MM.1S (cell line): ENCODE data around the gene RABGAP1L.
"Not testable (repeated sequence)": the region's sequence is repeated elsewhere in the genome, so short reads cannot be mapped to it uniquely, and the experiment has no call there.

ENCODE experiments used
- DNase-seq: peaks from one replicate; pipeline ENCODE4 v3.0.0-alpha.2; 2015
- H2AFZ ChIP-seq: fragments of 300-600 bp; sonication (generic); 2 replicates; pipeline ENCODE4 v1.6.0; 2016; ENCODE audit warnings: antibody characterized with exemption, low read length
- H3F3A ChIP-seq: fragments of 300-600 bp; sonication (generic); 2 replicates; pipeline ENCODE4 v1.6.1; 2016; ENCODE audit warnings: mild to moderate bottlenecking, antibody characterized with exemption, low read length, moderate library complexity, mixed read lengths; ENCODE audit not compliant: insufficient read depth
- H3K27ac ChIP-seq: fragments of 300-600 bp; sonication (generic); 2 replicates; pipeline ENCODE4 v1.5.1; 2016; ENCODE audit warnings: mild to moderate bottlenecking, low read length
- H3K27me3 ChIP-seq: fragments of 300-600 bp; sonication (generic); replicated peaks from 2 replicates; pipeline ENCODE4 v1.6.0; 2016; ENCODE audit warnings: low read length; ENCODE audit not compliant: insufficient read depth
- H3K36me3 ChIP-seq: fragments of 300-600 bp; sonication (generic); replicated peaks from 2 replicates; pipeline ENCODE4 v1.6.1; 2016; ENCODE audit warnings: mild to moderate bottlenecking, low read length, mixed read lengths; ENCODE audit not compliant: insufficient read depth
- H3K4me1 ChIP-seq: fragments of 300-600 bp; sonication (generic); 2 replicates; pipeline ENCODE4 v1.6.1; 2016; ENCODE audit warnings: low read length, mixed read lengths
- H3K4me2 ChIP-seq: fragments of 300-600 bp; sonication (generic); 2 replicates; pipeline ENCODE4 v1.6.0; 2016; ENCODE audit warnings: low read depth, low read length
- H3K4me3 ChIP-seq: fragments of 300-600 bp; sonication (generic); 2 replicates; pipeline ENCODE4 v1.5.1; 2016; ENCODE audit warnings: low read length, mixed read lengths
- H3K79me2 ChIP-seq: fragments of 300-600 bp; sonication (generic); 2 replicates; pipeline ENCODE4 v1.6.1; 2016; ENCODE audit warnings: mixed run types, low read length, mixed read lengths
- H3K9ac ChIP-seq: fragments of 300-600 bp; sonication (generic); 2 replicates; pipeline ENCODE4 v1.6.1; 2016; ENCODE audit warnings: low read length, mixed read lengths
- H3K9me2 ChIP-seq: fragments of 300-600 bp; sonication (generic); replicated peaks from 2 replicates; pipeline ENCODE4 v1.6.1; 2016; ENCODE audit warnings: mild to moderate bottlenecking, low read length, mixed read lengths; ENCODE audit not compliant: insufficient read depth
- H3K9me3 ChIP-seq: fragments of 300-600 bp; sonication (generic); replicated peaks from 2 replicates; pipeline ENCODE4 v1.6.1; 2016; ENCODE audit warnings: mild to moderate bottlenecking, low read length, mixed read lengths; ENCODE audit not compliant: insufficient read depth
- H4K20me1 ChIP-seq: fragments of 300-600 bp; sonication (generic); 2 replicates; pipeline ENCODE4 v1.6.1; 2016; ENCODE audit warnings: mild to moderate bottlenecking, low read length, moderate library complexity, mixed read lengths; ENCODE audit not compliant: insufficient read depth
- EZH2 ChIP-seq: fragments of 300-600 bp; sonication (generic); optimal IDR thresholded peaks from 2 replicates; pipeline ENCODE3; 2017; ENCODE audit warnings: low read depth, mild to moderate bottlenecking, antibody characterized with exemption, low read length, mixed read lengths
- EZH2phosphoT487 ChIP-seq: fragments of 300-600 bp; sonication (generic); IDR thresholded peaks from 2 replicates; pipeline ENCODE4 v1.6.1; 2018; ENCODE audit warnings: antibody characterized with exemption, low read length
- TF ChIP-seq, protein P1 (sequence below): fragments of 300-600 bp; sonication (generic); IDR thresholded peaks from 2 replicates; pipeline ENCODE4 v1.5.1; 2016; ENCODE audit warnings: antibody characterized with exemption, low read length, mixed read lengths

RABGAP1L gene

DNA sequence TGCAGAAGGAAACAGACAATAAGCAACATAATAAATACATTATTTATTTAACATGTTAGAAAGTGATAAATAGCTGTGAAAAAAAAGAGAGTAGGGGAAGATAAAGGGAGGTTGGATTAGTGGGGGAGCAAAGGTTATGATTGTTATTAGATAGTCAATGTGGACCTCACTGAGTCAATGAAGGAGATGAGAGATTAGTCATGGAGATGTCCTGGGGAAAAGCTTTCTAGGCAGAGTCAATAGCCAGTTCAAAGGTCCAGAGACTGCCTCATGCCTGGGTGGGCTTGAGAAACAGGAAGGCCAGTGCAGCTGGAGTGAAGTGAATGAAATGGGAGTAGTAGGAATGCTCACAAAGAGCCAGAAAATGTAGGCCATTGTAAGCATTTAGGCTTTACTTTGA is 653.3 kb downstream of the RABGAP1L start:
- 0 out of 2 replicates have a peak, but pooled peaks cover 3% of the 10 kb centered on the region for H3K27me3 ChIP-seq
- H3K4me3 ChIP-seq = no peak overlapping the region
- no peaks in the 10 kb centered on the region for H4K20me1 ChIP-seq
- no peak overlapping the region for H3K4me2 ChIP-seq
- no peak for TF ChIP-seq EZH2phosphoT487
- no peak for TF ChIP-seq EZH2
- TF ChIP-seq, protein P1, sequence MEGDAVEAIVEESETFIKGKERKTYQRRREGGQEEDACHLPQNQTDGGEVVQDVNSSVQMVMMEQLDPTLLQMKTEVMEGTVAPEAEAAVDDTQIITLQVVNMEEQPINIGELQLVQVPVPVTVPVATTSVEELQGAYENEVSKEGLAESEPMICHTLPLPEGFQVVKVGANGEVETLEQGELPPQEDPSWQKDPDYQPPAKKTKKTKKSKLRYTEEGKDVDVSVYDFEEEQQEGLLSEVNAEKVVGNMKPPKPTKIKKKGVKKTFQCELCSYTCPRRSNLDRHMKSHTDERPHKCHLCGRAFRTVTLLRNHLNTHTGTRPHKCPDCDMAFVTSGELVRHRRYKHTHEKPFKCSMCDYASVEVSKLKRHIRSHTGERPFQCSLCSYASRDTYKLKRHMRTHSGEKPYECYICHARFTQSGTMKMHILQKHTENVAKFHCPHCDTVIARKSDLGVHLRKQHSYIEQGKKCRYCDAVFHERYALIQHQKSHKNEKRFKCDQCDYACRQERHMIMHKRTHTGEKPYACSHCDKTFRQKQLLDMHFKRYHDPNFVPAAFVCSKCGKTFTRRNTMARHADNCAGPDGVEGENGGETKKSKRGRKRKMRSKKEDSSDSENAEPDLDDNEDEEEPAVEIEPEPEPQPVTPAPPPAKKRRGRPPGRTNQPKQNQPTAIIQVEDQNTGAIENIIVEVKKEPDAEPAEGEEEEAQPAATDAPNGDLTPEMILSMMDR = no peak
- H3K36me3 ChIP-seq = no peaks in the 10 kb centered on the region
- H3K27ac ChIP-seq = no peak overlapping the region
- no peak for DNase-seq
- H3K79me2 ChIP-seq = no peaks in the 10 kb centered on the region
- H3F3A ChIP-seq = no peaks in the 10 kb centered on the region
- H3K9me3 ChIP-seq = no peaks in the 10 kb centered on the region
- peaks cover 40% of the 10 kb centered on the region for H3K4me1 ChIP-seq
- no peak overlapping the region for H2AFZ ChIP-seq
- H3K9ac ChIP-seq = no peak overlapping the region
- H3K9me2 ChIP-seq = no peaks in the 10 kb centered on the region

DNA sequence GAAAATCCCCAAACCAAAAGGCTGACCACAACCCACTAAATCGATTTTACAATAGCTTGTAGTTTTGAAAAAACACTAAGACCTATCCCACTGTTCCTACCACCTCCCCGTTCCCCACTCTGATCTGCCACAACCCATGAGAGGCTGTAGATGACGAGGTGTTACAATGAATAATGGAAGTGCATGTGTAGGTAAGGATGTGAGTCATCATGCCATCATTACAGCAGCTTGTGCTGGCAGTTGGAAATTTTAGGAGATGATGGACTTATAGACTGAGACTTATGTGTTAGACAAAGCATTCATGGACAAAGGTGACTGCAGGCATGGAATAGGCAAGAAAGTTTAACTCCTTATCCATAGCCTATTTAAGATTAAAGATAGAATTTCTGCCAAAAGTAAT is 655.7 kb downstream of the RABGAP1L start:
- DNase-seq = peak; percentile 22
- H3F3A ChIP-seq = no peaks in the 10 kb centered on the region
- H3K36me3 ChIP-seq = no peaks in the 10 kb centered on the region
- no peaks in the 10 kb centered on the region for H3K9me3 ChIP-seq
- no peaks in the 10 kb centered on the region for H3K9me2 ChIP-seq
- H4K20me1 ChIP-seq = no peaks in the 10 kb centered on the region
- no peak overlapping the region for H3K4me3 ChIP-seq
- no peaks in the 10 kb centered on the region for H3K79me2 ChIP-seq
- H3K4me2 ChIP-seq = peak overlapping the region; percentile 64
- H2AFZ ChIP-seq = no peak overlapping the region
- H3K27ac ChIP-seq = no peak overlapping the region
- H3K9ac ChIP-seq = no peak overlapping the region
- 0 out of 2 replicates have a peak, but pooled peaks cover 3% of the 10 kb centered on the region for H3K27me3 ChIP-seq
- TF ChIP-seq EZH2phosphoT487 = no peak
- TF ChIP-seq, protein P1 = no peak
- no peak for TF ChIP-seq EZH2
- peaks cover 45% of the 10 kb centered on the region for H3K4me1 ChIP-seq

DNA sequence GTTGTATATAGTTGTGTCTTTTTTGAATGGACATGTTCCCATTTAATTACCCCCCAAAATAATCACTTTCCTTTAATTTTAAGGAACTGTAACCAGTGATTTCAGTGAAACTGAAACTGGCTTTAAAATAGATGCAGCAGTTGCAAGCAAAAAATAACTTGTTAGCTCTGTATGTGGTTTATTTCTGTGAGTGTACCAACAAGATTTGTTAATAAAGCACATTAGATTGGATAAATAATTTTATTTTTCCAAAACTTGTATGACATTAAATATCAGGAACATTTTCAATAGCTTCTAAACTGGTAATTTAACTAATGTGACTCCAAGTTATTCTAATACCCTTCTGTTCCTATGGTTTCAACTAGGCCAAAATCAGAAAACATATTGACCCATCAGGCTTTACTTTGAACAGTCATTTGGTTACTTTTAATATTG is 656.2 kb downstream of the RABGAP1L start:
- Histone ChIP-seq H4K20me1 (no peaks in the 10 kb centered on the region), H3K36me3 (no peaks in the 10 kb centered on the region), H3K4me2 (peak overlapping the region; percentile 64), H3K9me3 (no peaks in the 10 kb centered on the region), H3F3A (no peaks in the 10 kb centered on the region), H3K9ac (0 out of 2 replicates have a peak overlapping the region, but pooled peaks have one; percentile 3), H3K27ac (peak overlapping the region; percentile 17; the same call in 1 of the 2 replicates), H2AFZ (no peak overlapping the region), H3K4me3 (0 out of 2 replicates have a peak overlapping the region, but pooled peaks have one; percentile 1), H3K9me2 (no peaks in the 10 kb centered on the region), H3K79me2 (no peaks in the 10 kb centered on the region), H3K4me1 (peaks cover 42% of the 10 kb centered on the region), H3K27me3 (0 out of 2 replicates have a peak, but pooled peaks cover 3% of the 10 kb centered on the region)
- TF ChIP-seq EZH2phosphoT487 = no peak
- TF ChIP-seq, protein P1 = no peak
- TF ChIP-seq EZH2 = no peak
- DNase-seq = peak; percentile 79

DNA sequence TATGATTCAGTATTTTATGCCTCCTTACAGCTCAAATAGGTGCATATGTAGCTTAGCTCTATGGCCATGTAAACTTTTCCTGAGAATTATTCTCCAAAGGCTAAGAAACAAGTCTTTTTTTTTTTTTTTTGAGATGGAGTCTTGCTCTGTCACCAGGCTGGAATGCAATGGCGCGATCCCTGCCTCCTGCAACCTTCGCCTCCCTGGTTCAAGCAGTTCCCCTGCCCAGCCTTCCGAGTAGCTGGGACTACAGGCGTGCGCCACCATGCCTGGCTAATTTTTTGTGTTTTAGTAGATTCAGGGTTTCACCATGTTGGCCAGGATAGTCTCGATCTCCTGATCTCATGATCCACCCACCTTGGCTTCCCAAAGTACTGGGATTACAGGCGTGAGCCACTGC is 657.3 kb downstream of the RABGAP1L start:
- not testable (repeated sequence) for H3K36me3 ChIP-seq
- H3K4me1 ChIP-seq = peaks cover 37% of the 10 kb centered on the region

More for the DNA sequence above, 657.3 kb downstream of the RABGAP1L start:
- H2AFZ ChIP-seq, H3K9me2 ChIP-seq, H3K27me3 ChIP-seq, H3K4me3 ChIP-seq, H3K4me2 ChIP-seq, H3K9ac ChIP-seq, H4K20me1 ChIP-seq, H3K9me3 ChIP-seq, DNase-seq, H3K79me2 ChIP-seq, H3F3A ChIP-seq, H3K27ac ChIP-seq: not testable (repeated sequence)
